Activated CD4-positive, alpha-beta T cell treated with anti-CD3 and anti-CD28 coated beads, Interleukin-2, amount 50 U/mL, for 16 hours (primary cell): ENCODE results near the gene NTMT1.
"Not testable (repeated sequence)": the region's sequence is repeated elsewhere in the genome, so short reads cannot be mapped to it uniquely, and the experiment has no call there.

ENCODE experiments used
- DNase-seq: peaks from one replicate; pipeline ENCODE4 v3.0.0-alpha.2; 2020

NTMT1 gene

GRCh38 chr9:129655696-129656095 is 29.7 kb downstream of the NTMT1 start:
- DNase-seq, result no peak

- DNase-seq, result no peak
Measured at GRCh38 chr9:129656795-129657390, 30.9 kb downstream of the NTMT1 start.

DNA sequence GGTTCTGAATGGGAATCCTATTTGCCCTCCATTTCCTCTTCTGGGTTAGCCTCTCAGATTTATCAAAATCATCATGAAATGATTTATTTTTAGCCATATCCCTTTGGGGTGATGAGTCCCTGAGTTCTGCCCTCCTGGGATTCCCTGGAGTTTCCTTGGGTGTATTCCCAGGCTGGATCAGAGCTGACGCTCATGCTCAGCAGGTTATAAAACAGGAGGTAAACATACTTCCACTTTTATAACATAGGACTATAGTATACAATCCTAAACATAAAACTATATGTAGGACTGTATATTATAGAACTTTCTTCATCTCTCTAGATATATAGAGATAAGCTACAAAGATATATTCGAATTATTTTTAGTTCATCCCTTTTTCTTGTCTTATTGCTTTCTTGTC is 35.1 kb downstream of the NTMT1 start:
- no peak for DNase-seq

DNA sequence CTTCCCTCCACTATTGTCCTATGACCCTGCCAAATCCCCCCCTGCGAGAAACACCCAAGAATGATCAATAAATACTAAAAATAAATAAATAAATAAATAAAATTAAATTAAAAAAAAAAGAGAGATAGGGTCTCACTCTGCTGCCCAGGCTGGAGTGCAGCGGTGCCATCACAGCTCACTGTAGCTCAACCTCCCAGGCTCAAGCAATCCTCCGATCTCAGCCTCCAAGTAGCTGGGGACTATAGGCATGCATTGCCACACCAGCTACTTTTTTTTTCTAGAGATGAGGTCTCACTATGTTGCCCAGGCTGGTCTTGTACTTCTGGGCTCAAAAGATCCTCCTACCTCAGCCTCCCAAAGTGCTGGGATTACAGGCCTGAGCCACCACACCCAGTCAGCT is 36.3 kb downstream of the NTMT1 start:
- not testable (repeated sequence) for DNase-seq

DNA sequence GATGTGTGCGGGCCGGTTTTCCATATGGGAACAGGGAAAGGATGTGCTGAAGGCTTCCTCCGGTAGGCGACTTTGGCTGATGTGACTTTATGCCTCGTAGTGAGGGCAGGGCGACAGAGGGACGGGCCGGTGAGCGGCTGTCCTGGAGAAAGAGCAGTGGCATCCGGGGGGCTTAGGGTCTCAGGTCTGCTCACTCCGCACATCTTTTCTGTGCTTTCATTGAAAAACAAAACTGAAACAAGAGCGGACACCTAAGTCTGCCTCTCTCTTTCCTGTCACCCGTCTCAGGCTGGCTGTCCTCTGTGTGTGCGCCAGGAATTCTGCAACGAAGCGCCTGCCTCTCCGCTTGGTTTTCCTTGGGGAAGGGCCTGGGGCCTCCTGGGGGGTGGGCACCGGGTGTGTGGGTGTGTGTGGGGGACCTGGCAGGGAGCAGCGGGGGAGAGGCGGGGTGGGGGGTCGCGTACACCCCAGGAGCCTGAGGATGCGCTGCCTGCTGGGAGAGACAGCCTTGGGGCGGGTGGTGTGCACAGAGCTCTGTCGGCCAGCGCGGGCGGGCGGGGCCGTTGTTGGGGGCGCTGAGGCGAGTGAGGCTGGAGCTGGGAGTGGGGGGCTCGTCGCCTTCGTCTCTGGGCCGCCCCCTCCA is 38.9 kb downstream of the NTMT1 start:
- DNase-seq, result no peak

DNA sequence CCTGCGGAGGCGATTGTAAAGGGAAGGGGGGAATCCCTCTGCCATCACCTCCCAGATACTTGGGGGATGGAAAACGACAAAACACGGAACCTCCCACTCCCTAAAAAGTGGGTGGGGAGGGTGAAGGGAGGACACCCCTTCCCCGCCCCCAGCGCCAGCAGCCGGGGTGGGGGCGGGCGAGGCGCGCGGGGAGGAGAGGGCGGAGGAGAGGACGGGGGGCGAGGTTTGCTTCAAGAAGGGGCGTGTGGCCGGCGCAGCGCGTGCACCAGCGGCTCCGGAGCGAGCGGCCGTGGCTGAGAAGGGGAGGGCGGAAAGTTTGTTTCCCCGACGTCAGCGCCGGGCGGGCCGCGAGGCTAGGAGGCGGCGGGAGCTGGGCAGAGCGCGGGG is 39.4 kb downstream of the NTMT1 start, which contains the start of gene PRRX2:
PRRX2 (plus strand) TSS at position 259 of the 387 bp plus-strand sequence. CDS start 221 bp downstream, outside the sequence.
- peak; percentile 8 for DNase-seq

GRCh38 chr9:129665814-129666520 is 40.0 kb downstream of the NTMT1 start:
- DNase-seq, result no peak

DNA sequence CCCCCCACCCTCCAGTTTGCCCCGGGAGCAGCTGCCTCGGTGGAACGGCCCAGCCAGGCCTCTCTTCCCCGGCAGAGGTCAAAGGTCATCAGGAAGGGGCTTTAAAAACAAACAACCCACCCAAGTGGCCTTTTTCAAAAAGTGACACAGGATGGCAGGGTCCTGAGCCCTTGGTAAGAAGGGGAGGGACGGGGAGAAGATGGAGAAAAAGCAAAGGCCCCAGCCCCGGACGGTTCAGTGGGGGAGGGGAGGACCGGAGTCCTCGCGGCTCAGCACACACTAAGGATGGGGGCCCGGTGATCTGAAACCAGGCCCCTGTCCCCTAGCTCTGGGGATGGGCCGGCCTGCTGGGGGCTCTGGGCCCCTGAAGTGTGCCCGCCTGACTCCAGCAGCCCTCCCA is 40.6 kb downstream of the NTMT1 start:
- DNase-seq, result no peak

- DNase-seq, result no peak
Measured at GRCh38 chr9:129667378-129667777, 41.4 kb downstream of the NTMT1 start.

- DNase-seq, result no peak
Measured at GRCh38 chr9:129667850-129668249, 41.9 kb downstream of the NTMT1 start.

- DNase-seq, result no peak
Measured at GRCh38 chr9:129669141-129669718, 43.3 kb downstream of the NTMT1 start.

DNA sequence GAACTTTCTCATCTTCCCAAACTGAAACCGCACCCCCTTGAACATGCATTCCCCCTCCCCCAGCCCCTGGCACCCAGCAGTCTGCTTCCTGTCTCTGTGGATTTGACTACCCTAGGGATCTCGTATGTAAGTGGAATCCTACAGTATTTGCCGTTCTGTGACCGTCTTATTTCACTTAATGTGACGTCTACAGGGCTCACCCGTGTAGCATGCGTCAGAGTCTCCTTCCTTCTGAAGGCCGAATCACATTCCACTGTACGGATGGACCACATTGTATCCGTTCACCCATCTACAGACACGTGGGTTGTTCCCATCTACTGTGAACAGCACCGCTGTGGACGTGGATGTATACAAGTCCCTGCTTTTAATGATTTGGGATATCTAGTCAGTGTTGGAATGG is 44.0 kb downstream of the NTMT1 start:
- DNase-seq, result no peak

GRCh38 chr9:129671065-129671464 is 45.1 kb downstream of the NTMT1 start:
- DNase-seq, result no peak

- DNase-seq, result no peak
Measured at GRCh38 chr9:129671519-129671918, 45.6 kb downstream of the NTMT1 start.

DNA sequence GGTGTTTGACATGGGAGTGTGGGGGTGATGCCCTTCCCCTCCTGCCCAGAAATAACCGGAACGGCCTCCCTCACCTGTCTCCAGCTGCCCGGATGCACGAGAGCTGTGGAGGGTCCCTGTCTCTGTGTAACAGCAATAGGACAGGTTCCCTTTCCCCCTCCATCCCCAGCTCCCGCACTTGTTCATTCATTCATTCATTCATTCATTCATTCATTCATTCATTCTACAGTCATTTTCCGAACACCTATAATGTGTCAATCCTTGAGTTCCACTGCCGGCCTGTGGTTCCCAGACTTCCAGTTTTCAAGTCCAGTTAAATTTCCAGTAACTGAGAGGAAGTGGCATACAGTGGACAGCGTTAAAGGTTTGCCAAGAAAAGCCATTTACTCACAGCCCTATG is 46.7 kb downstream of the NTMT1 start:
- no peak for DNase-seq

- DNase-seq, result no peak
Measured at GRCh38 chr9:129673602-129674001, 47.6 kb downstream of the NTMT1 start.

DNA sequence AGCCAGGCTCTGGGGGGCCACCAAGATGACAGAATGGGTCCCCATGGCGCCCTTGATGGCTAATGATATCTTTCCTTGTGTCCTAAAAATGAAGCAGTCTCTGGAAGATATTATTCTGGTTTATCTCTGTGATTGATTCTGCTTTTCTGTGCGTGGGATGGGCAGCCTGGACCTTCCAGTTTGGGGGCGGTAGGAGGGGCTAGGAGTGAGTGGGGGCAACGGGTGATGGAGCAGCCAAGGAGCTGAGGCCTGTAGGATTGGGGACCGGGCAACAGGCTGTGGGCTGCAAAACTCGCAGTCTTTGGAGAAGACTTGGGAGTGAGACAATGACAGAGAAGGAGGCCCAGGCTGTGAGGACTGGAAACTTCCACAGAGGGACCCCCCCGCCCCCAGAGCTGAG is 48.3 kb downstream of the NTMT1 start:
- DNase-seq, result no peak

DNA sequence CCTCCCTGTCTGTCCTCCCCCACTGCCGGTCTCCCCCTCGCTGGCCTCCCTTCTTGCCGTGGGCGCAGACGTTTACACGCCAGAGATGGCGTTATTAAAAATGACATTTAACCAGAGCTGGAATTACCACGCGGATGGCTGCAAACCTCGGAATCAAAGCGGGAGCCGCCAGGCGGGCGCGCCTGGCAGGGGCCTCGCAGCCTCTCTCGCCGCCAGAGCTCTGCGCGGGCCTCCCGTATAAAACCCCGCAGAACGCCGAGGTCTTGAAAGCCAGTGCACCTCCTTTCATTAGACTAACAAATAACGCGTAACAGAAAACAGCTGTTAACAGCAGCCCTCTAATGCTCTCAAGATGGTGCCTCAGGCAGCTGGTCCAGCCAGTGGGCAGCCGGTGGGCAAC is 49.7 kb downstream of the NTMT1 start:
- no peak for DNase-seq

DNA sequence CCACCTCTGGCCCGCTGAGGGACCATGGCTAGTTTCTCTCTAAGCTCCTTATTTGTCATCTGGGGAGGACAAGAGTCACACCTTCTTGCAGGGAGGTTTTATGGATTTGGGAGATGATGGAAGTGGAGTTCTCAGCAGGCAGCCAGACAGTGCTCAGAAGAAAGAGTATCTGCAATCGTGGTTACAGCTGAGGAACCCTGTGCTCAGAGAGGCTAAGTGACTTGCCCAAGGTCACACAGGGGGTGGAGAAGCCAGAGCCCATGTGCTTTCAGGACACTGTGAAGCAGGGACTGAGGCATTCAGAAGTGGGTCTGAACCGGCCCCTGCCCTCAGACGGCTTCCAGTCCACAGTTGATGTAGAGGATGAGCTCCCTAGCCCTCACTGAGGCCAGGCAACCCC is 50.3 kb downstream of the NTMT1 start:
- no peak for DNase-seq

DNA sequence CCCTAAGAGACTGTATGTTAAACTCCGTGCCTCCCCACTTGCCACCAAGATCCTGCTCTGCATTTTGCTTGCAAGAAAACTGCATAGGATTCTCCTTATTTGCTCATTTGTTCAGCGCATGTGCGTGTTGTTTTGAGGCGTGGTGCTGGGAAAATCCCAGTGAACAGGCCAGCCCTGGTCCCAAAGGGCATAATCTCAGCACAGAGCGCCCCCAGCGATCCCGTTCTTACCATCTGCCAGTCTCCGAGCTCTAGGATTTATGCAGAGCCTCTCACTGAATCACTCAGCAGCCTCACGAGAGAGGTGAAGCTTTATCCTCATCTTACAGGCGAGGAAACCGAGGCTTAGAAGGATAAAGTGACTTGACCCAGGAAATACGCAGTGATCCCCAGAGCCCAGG is 51.0 kb downstream of the NTMT1 start:
- no peak for DNase-seq

DNA sequence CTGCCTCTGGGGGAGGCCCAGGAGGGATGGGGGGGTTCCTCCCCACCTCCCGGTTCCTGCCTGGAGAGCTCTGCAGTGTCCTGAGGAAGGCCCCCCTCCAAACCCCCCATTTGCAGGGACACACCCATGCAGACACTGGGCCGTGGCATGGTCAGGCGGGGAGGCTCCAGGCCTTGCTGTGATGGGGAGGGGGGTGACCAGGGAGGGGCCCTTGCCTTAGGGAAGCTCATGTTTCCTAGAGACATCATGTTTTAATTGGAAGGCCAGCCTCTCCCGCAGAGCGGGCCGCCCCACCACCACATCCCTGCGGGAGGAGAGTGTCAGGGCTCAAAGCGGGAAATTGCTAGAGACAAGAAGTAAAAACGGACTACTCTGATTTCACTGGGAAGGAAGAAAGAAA is 51.5 kb downstream of the NTMT1 start:
- DNase-seq, result no peak

DNA sequence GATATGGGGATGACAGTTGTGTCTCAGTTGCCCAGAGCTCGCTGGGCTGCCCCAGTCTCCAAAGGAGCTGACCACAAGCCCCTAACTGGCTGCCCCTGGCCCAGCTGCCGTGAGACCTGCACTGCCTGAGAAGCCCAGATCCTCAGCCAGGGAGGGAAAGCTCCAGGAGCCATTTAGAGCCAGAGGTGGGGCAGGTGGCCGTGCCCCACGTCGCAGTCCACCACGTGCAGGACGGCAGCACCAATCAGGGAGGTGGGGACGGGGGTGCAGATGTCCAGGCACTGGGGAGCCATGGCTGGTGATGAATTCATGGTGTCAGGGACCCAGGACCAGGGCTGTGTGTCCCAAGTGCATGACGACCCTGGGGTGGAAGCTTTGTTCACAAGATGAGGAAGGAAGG is 52.9 kb downstream of the NTMT1 start:
- DNase-seq, result no peak

- no peak for DNase-seq
Measured at GRCh38 chr9:129679537-129679936, 53.6 kb downstream of the NTMT1 start.

DNA sequence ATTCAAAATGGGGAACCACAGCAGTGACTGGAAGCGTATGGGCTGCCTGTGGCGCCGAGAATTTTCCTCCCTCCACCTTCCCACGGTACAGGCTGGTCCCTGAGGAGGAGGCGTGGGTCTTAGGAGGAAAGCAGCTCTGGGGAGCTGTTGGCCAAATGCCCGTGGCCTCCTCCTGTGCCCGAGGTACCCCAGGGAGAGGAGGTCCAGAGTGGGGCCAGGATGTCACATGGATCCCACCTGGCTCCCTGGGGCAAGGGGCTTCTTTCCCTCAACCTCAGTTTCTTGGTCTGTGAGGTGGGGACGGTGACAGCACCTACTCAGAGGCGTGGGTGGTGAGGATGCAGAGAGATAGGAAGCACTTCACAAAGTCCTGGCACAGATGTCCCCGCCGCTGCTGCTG is 56.0 kb downstream of the NTMT1 start:
- DNase-seq, result no peak
